NCI-H524 treated with DMSO at 0.1 percent for 48 hours (cell line): ENCODE measurements around the gene KPNB1.
A peak's percentile ranks its signal among the peaks of the same experiment; 100 is the strongest.

Experiments used
- DNase-seq: peaks from one replicate; lab custom pipeline; 2025; lab: John Stamatoyannopoulos, UW

The KPNB1 gene

GRCh38 chr17:47649153-47649971 is at the start of gene KPNB1:
TSS of gene KPNB1 (plus strand) at chr17:47649919. CDS start at chr17:47650245, 326 bp downstream.
- DNase-seq, result peak; percentile 98

GRCh38 chr17:47603830-47604597 is 45.7 kb upstream of the KPNB1 start:
- DNase-seq, result peak; percentile 62

- peak; percentile 54 for DNase-seq
Measured at GRCh38 chr17:47604598-47604927, 45.2 kb upstream of the KPNB1 start.

DNA sequence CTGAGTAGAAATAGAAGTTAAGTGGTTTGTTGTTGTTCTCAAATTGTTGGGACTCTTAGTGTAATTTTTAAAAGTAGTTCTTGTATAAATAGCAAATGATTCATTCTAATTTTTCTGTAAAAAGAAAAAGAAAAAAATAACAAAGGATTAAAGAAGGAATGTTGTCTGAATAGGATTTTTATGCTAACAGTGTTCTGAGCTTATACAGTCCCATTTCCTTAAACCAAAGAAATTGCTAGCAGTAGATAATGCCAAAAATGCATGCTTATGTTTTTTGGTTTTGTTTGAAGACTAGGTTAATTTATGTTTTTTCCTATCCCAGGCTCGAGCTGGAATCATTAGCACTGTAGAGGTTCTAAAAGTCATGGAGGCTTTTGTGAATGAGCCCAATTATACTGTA is 44.7 kb upstream of the KPNB1 start:
- no peak for DNase-seq

DNA sequence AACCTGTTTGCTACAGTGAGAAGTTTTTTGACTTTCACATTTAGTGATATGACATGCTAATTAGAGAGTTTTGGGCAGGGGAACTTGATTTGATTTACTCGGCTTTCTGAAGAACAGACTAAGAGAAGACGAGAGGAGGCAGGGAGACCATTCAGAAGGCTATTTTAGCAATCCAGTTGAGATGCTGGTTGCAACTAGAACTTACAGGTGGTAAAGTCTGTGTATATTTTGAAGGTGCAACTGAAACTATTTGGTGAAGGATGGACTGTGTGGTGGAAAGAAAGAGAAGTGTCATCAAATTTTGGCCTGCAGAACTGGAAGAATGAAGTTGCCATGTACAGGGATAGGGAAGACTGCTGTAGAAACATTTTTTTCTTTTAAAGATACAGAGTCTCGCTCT is 42.2 kb upstream of the KPNB1 start:
- no peak for DNase-seq

DNA sequence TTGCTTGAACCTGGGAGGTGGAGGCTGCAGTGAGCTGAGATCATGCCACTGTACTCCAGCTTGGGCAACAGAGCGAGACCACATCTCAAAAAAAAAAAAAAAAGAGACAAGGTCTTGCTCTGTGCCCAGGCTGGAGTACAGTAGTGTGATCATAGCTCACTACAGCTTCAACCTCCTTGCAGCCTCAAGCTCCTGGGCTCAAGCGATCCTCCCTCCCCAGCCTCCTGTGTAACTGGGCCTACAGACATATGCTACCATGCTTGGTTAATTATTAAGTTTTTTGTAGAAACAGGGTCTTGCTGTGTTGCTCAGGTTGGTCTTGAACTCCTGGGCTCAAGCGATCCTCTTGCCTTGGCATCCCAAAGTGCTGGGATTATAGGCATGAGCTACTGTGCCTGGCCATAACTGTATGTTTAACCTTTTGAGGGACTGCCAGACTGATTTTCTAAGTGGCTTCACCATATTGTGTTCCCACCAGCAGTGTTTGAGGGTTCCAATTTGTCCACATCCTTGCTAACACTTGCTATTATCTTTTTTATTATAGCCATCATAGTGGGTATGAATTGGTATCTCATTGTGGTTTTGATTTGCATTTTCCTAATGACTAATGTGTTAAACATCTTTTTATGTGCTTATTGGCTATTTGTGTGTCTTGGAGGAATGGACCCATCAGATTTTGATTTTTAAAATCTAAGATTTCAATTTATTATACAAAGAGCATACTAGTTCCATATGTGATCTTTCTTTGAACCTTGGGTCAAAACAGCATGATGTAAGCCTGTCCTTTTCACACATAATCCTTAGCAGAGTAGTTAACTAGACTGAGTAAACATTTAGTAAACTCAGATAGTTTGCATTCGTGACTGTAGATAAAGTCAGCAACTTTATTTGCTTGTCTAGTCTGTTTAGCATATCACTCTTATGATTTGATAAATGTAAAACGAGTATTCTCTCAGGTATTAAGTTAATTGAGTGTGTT is 38.1 kb upstream of the KPNB1 start:
- DNase-seq, result no peak

DNA sequence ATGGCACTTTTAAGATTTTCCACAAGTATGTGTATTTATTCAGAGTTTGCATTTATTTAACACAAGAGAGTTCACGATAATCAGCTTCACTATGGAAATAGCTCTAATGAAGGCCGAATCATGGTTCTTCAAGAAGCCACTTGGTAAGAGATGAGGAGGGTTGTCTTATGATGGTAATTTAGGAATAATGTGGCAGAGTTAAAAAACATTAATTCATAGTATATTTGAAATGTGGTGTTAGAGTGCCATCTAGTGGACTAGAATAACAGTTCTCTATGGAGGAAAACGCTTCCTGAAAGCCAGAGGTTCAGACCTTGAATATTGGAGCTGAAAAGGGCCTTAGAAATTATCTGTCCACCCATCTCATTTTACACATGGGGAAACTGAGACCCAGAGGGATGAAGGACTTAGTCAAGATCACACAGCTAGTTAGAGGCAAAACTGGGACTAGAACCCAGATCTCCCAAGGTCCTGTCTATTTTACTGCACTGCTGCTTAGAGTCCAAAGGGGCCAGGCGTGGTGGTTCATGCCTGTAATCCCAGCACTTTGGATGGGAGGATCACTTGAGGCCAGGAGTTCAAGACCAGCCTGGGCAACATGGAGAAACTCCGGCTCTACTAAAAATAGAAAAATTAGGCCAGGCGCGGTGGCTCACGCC is 33.8 kb upstream of the KPNB1 start:
- DNase-seq, result no peak

GRCh38 chr17:47618410-47618809 is 31.3 kb upstream of the KPNB1 start:
- no peak for DNase-seq

DNA sequence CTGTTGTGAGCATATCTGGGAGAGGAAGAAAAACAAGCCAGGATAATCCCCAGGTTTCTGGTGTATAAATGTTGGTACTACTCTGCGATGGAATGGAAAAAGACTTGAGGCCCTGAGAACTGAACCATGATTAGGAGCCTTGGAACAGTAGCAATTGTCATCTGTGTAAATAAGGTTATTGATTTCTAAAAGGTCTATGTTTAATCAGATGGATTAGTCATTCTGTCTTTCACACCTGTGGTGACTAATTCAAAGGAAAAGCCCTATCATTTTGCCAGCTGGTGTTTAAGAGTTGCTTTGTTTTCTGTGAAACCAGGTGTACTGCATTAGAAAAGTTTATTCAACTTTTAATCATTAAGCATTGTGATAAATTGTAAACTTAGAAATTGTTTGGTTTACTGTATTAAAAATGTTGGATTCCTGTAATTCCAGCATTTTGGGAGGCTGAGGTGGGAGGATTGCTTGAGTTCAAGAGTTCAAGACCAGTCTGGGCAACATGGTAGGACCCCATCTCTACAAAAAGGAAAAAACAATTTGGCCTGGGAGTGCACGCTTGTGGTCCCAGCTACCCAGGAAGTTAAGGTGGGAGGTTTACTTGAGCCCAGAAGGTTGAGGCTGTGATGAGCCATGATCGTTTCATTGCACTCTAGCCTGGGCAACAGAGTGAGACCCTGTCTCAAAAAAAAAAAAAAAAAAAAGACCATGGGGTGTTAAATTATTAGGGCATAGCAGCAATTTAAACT is 29.0 kb upstream of the KPNB1 start:
- DNase-seq, result no peak

GRCh38 chr17:47621293-47622179 is 28.2 kb upstream of the KPNB1 start:
- DNase-seq, result no peak

DNA sequence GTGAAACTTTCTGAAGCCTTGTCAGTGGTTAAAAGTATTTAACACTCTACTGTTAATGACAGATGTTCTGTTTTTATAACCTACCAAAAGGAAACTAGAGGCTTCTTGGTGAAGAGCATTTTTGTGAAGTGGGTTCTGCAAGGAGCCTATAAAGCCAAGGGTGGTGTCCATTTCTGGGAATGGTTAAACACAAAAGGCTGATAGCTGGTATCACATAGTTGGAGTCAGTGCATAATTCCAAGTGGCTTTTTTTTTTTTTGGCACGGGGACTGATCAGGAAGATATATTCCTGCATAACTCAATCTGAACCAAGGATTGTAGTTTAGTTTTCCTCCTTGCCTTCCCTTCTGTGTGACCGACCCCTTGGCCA is 27.6 kb upstream of the KPNB1 start:
- DNase-seq, result no peak

- no peak for DNase-seq
Measured at GRCh38 chr17:47624727-47625068, 25.0 kb upstream of the KPNB1 start.

GRCh38 chr17:47628014-47628566 is 21.6 kb upstream of the KPNB1 start:
- DNase-seq, result no peak

- DNase-seq, result no peak
Measured at GRCh38 chr17:47629826-47630225, 19.9 kb upstream of the KPNB1 start.

GRCh38 chr17:47630614-47631013 is 19.1 kb upstream of the KPNB1 start:
- no peak for DNase-seq

- no peak for DNase-seq
Measured at GRCh38 chr17:47632991-47633390, 16.7 kb upstream of the KPNB1 start.

DNA sequence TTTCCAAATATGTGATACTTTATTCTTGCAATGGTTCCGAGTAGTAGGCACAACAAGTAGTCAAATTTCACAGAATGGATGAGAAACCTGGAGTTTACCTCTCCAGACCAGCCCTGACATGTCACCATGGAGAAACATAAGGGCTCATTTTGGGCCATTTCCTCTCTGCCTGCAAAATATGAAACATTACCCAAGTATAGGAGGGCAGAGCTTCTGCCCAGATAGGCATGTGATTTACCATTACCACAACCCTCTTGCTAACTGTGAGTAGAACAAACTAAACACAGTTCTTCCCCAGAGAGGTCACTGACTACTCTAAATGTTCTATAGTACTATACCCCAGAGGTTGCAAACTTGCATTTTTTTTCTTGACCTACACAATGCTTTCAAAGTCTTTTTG is 15.7 kb upstream of the KPNB1 start:
- no peak for DNase-seq

- no peak for DNase-seq
Measured at GRCh38 chr17:47634870-47635269, 14.8 kb upstream of the KPNB1 start.

DNA sequence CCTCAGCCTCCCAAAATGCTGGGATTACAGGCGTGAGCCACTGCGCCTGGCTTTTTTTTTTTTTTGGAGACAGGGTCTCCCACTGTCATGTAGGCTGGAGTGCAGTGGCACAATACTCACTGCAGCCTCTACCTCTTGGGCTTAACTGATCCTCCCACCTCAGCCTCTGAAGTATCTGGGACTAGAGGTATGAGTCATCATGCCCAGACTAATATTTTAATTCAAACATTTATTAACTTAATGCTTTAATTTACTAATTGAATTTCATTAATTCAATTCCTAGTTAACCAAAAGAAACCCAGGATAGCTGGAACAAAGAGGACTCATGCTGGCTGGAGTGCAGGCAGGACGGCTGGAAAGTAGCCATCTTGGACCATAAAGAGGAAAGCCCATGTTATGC is 14.0 kb upstream of the KPNB1 start:
- no peak for DNase-seq
